Bone marrow (tissue), 2 donors: ENCODE data around the gene BICD2.
A peak's percentile ranks its signal among the peaks of the same experiment; 100 is the strongest.

Experiments
- DNase-seq, 2 donors: peaks; one replicate each; lab custom pipeline; 2025; lab: John Stamatoyannopoulos, UW

BICD2 gene

GRCh38 chr9:92714787-92715487 lies 49.7 kb downstream of the BICD2 start:
- no peak for DNase-seq

- no peak for DNase-seq
Measured at GRCh38 chr9:92714016-92714415, 50.6 kb downstream of the BICD2 start.

GRCh38 chr9:92713528-92713927 lies 51.1 kb downstream of the BICD2 start:
- DNase-seq, result no peak

GRCh38 chr9:92712767-92713166 lies 51.9 kb downstream of the BICD2 start:
- DNase-seq, result no peak

- DNase-seq, result peak in 1 of 2 donors; percentile 40
Measured at GRCh38 chr9:92711844-92712243, 52.8 kb downstream of the BICD2 start.

DNA sequence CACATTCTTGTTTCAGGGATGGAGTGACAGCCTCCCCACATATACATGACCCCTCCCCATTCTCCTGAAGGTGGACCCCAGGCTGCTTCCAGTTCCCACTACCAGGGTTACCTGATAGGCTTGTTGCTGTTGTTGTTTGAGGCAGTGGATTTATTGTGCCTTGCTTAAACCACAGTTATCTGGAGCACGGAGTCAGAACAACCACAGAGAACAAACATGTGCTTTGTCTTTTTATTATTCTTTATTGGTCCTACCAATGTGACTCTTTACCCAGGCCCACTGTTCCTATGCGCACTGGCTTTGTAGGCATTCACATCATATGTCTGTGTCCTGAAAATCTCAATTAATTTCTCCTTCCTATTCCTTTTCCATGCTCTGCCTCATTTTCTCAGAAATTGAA lies 53.5 kb downstream of the BICD2 start:
- no peak for DNase-seq

DNA sequence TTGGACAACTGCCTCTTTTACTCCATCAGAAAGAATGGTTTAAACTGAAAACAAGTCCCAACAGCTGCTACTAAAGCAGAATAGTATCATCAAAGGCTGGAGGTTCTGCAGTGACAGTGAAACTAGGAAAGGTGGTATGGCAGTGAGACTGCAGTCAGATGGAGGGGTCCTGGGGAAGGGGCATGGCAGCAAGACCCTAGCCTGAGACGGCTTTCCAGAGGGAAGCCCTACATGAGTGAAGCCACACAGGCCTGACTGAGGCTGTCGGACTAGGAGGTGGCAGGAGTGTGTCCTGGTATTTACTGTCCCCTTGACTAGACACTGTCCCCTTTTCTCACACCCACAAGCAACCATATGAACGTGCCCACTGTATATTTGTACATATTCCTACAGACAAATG lies 54.3 kb downstream of the BICD2 start:
- no peak for DNase-seq

- DNase-seq, result no peak
Measured at GRCh38 chr9:92709954-92710353, 54.7 kb downstream of the BICD2 start.

DNA sequence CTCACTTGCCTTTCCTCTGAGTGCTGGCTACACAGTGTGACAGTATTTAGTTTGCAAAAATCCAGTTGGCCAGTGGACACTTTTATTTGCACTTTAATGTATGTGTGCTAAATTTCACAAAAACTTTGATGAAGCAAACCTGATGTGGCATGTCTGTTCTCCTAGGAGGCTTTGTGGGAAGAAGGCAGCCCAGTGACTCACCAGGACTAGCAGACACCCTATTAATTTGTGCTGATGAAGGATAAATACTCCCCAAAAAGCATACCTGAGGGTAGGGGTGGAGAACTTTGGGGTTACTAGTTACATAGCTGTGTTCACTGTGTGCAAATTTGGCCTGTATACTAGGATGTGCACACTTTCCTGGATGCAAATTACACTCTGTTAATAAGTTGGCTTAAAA lies 55.4 kb downstream of the BICD2 start:
- DNase-seq, result no peak

- no peak for DNase-seq
Measured at GRCh38 chr9:92707530-92707929, 57.1 kb downstream of the BICD2 start.

- DNase-seq, result peak in 1 of 2 donors; percentile 7
Measured at GRCh38 chr9:92706218-92706940, 58.3 kb downstream of the BICD2 start.

DNA sequence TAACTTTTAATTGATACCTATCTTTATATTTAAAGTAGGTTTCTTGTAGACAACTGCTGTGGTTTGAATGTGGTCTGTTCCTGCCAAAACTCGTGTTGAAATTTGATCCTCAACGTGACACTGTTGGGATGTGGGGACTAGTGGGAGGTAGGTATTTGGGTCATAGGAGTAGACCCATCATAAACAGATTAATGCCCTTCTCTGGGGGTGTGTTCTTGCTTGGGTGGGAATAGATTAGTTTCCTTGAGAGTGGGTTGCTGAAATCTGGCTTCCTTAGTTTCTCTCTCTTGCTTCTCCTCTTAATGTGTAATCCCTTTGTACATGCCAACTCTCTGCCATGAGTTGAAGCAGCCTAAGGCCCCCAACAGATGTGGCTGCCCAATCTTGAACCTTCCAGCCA lies 60.1 kb downstream of the BICD2 start:
- DNase-seq, result no peak

- no peak for DNase-seq
Measured at GRCh38 chr9:92696619-92697018, 68.0 kb downstream of the BICD2 start.

DNA sequence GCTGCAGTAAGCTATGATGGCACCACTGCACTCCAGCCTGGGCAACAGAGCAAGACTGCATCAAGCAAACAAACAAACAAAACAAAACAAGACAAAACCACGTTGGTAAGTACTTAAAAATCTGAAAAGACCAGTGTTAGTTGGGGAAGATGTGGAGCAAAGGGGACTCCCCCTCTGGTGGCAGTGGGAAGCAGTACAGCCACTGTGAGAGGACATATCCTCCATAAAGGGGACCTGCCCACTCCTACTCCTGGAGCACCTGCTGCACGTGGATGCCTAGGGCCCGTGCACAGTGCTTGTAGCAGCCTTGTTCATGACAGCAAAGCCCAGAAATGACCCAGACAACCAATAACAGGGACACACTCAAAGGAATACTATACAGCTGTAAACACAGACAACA lies 77.7 kb downstream of the BICD2 start:
- no peak for DNase-seq

- DNase-seq, result no peak
Measured at GRCh38 chr9:92685022-92685421, 79.6 kb downstream of the BICD2 start.

- no peak for DNase-seq
Measured at GRCh38 chr9:92682269-92682668, 82.4 kb downstream of the BICD2 start.

GRCh38 chr9:92680166-92681119 lies 84.2 kb downstream of the BICD2 start:
- no peak for DNase-seq

- no peak for DNase-seq
Measured at GRCh38 chr9:92679413-92680165, 85.0 kb downstream of the BICD2 start.

DNA sequence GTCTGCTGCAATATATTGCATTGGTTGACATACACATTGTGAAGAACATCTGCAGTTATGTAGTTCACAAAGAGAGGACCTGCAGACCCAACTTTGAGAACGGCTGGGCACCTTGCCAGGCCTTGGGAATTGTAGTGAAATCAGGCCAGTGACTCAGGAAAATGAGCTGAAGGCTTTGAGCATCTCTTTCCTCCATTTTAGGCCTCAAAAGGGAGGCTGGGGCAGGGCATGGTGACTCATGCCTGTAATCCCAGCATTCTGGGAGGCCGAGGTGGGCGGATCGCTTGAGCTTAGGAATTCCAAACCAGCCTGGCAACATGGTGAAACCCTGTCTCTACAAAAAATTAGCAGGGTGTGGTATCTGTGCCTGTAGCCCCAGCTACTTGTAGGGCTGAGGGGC lies 93.3 kb downstream of the BICD2 start:
- no peak for DNase-seq

GRCh38 chr9:92669890-92670708 lies 94.5 kb downstream of the BICD2 start, which contains the start of gene IPPK:
IPPK (minus strand) TSS chr9:92670131; CDS start chr9:92669988, 143 bp downstream.
- DNase-seq, result peak; percentile 87 to 97

DNA sequence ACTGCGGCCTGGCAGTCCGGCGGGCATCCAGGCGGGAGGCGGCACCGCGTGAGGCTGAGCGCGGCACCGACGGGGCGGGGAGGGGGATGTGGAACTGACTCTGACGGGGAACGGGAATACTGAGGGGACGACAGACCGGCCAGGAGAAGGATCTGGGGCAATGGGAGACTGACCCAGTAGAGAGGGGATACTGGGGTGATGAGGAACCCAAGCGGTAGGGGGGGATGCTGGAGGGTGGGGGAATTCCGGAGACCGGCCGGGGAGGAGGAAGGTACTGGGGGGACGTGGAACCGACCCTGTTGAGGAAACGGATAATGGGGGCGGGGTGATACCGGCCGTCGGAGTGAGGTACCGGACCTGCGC lies 95.1 kb downstream of the BICD2 start:
- DNase-seq, result no peak
